NT2/D1 (cell line): ENCODE data around the gene B3GAT3.

Experiments
- YY1 ChIP-seq: IDR thresholded peaks from 2 replicates; pipeline ENCODE4 v1.6.1; 2011; ENCODE audit not compliant: insufficient read length, insufficient read depth
- ZNF274 ChIP-seq: IDR thresholded peaks from 2 replicates; pipeline ENCODE4 v1.6.1; 2011; ENCODE audit warnings: mild to moderate bottlenecking, low read depth, low read length

- TF ChIP-seq YY1: no peak
- no peak for TF ChIP-seq ZNF274
These were observed 25.2 kb upstream of the B3GAT3 start for GRCh38 chr11:62646825-62647608.
